Adipocyte (in vitro differentiated cells): Measurements from ENCODE around the gene HECA.
A peak's percentile ranks its signal among the peaks of the same experiment; 100 is the strongest.

Experiments
- DNase-seq: peaks from one replicate; pipeline ENCODE4 v3.0.0-alpha.2; 2015; ENCODE audit warnings: low read depth
- H3K27me3 ChIP-seq: replicated peaks from 2 replicates; pipeline ENCODE4 v1.7.0; 2013; ENCODE audit warnings: mild to moderate bottlenecking, low read length, moderate library complexity; ENCODE audit not compliant: control insufficient read depth, insufficient read depth
- H3K36me3 ChIP-seq: 2 replicates; pipeline ENCODE4 v1.7.0; 2013; ENCODE audit warnings: low read length, mild to moderate bottlenecking, moderate library complexity; ENCODE audit not compliant: control insufficient read depth, insufficient read depth, severe bottlenecking
- H3K4me1 ChIP-seq: 2 replicates; pipeline ENCODE4 v1.7.0; 2013; ENCODE audit warnings: mild to moderate bottlenecking, low read length, moderate library complexity; ENCODE audit not compliant: control insufficient read depth, insufficient read depth
- H3K4me3 ChIP-seq: 2 replicates; pipeline ENCODE4 v1.7.0; 2013; ENCODE audit warnings: mild to moderate bottlenecking, low read length, moderate library complexity
- H3K9ac ChIP-seq: 2 replicates; pipeline ENCODE4 v1.7.0; 2013; ENCODE audit warnings: mild to moderate bottlenecking, low read length, moderate library complexity
- H3K9me3 ChIP-seq: 2 replicates; pipeline ENCODE4 v1.7.0; 2013; ENCODE audit warnings: mild to moderate bottlenecking, low read length, moderate library complexity; ENCODE audit not compliant: control insufficient read depth

HECA gene

GRCh38 chr6:139134817-139135577, at the start of gene HECA:
Gene HECA (plus strand): TSS chr6:139135080. CDS start chr6:139135397, 317 bp downstream.
- peak; percentile 99 for DNase-seq
- peak within 1 kb of the TSS; percentile 94 for H3K4me3 ChIP-seq
- no peaks in the 10 kb centered on the region for H3K4me1 ChIP-seq
- H3K9me3 ChIP-seq, result no peaks in the 10 kb centered on the region
- no peaks in the 10 kb centered on the region for H3K36me3 ChIP-seq
- H3K27me3 ChIP-seq, result no peaks in the 10 kb centered on the region
- H3K9ac ChIP-seq, result peak within 1 kb of the TSS; percentile 94

DNA sequence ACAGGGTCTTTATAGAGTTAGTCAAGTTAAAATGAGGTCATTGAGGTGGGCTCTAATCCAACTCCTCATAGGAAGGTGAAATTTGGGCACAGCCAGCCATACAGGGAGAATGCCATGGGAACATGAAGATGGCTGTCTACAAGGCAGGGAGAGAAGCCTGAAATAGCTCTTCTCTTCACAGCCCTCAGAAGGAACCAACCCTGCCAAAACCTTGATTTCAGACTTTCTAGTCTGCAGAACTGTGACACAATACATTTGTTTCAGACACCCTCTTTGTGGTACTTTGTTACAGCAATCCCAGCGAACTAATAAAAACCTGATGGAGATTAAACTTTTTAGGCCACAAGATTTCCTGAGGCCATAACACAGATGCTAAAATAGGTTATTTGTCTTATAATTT, 43.1 kb upstream of the HECA start:
- H3K27me3 ChIP-seq, result no peaks in the 10 kb centered on the region
- H3K36me3 ChIP-seq, result no peaks in the 10 kb centered on the region
- H3K4me1 ChIP-seq, result no peaks in the 10 kb centered on the region
- H3K9me3 ChIP-seq, result no peaks in the 10 kb centered on the region
- peak; percentile 5 for DNase-seq
- no peak overlapping the region for H3K9ac ChIP-seq
- no peak overlapping the region for H3K4me3 ChIP-seq

- no peak overlapping the region for H3K9ac ChIP-seq
- H3K4me3 ChIP-seq, result no peak overlapping the region
- H3K9me3 ChIP-seq, result no peaks in the 10 kb centered on the region
- DNase-seq, result no peak
- no peaks in the 10 kb centered on the region for H3K4me1 ChIP-seq
- H3K36me3 ChIP-seq, result no peaks in the 10 kb centered on the region
- H3K27me3 ChIP-seq, result no peaks in the 10 kb centered on the region
Observed at GRCh38 chr6:139099984-139100383, 34.9 kb upstream of the HECA start.

GRCh38 chr6:139107051-139107450, 27.8 kb upstream of the HECA start:
- H3K4me3 ChIP-seq, result no peak overlapping the region
- no peaks in the 10 kb centered on the region for H3K36me3 ChIP-seq
- no peaks in the 10 kb centered on the region for H3K9me3 ChIP-seq
- H3K27me3 ChIP-seq, result no peaks in the 10 kb centered on the region
- H3K4me1 ChIP-seq, result no peaks in the 10 kb centered on the region
- H3K9ac ChIP-seq, result no peak overlapping the region
- no peak for DNase-seq

DNA sequence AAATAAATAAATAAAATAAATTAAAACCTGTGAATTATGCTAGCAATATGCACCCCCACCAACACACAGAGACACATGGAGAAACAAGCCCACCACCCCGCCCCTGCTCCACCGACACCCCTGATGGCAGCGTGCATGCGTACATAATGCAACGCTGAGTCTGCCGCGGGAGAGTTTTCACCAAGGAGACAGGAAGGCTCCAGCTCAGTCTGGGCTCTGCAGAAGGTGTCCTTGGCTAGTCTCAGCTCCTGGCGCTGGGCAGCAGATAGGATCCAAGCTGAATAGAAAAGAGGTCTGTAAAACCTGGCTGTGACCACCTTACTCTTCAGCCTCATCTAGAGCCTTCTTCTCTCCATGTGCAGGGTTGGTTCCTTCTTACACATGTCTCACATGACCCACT, 26.5 kb upstream of the HECA start:
- Histone ChIP-seq H3K4me3 (no peak overlapping the region), H3K4me1 (no peaks in the 10 kb centered on the region)
- DNase-seq, result no peak

GRCh38 chr6:139109558-139109957, 25.3 kb upstream of the HECA start:
- H3K9ac ChIP-seq, result no peak overlapping the region
- H3K27me3 ChIP-seq, result no peaks in the 10 kb centered on the region
- H3K4me1 ChIP-seq, result no peaks in the 10 kb centered on the region
- DNase-seq, result no peak
- H3K36me3 ChIP-seq, result no peaks in the 10 kb centered on the region
- H3K9me3 ChIP-seq, result no peaks in the 10 kb centered on the region
- no peak overlapping the region for H3K4me3 ChIP-seq

More for the DNA sequence above, 26.5 kb upstream of the HECA start:
- Histone ChIP-seq H3K9ac (no peak overlapping the region), H3K27me3 (no peaks in the 10 kb centered on the region), H3K9me3 (no peaks in the 10 kb centered on the region), H3K36me3 (no peaks in the 10 kb centered on the region)

DNA sequence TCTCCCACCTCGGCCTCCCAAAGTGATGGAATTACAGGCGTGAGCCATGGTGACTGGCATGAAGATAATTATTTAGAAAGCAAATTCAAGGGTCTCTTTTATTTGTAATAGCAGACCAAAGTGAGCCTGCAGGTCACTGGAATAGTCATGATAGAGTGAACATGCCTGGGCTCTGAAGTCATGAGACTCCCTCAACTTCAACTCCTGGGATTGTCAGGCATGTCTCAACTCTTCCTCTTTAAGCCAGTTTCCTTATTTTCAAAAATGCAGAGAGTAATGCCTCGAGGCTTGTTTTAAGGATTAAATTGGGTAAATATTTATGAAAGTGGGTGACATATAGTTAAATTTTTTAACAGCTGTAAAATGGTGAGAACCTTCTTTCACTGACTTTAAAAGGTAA, 22.7 kb upstream of the HECA start:
- no peak overlapping the region for H3K9ac ChIP-seq
- no peaks in the 10 kb centered on the region for H3K9me3 ChIP-seq
- no peak overlapping the region for H3K4me3 ChIP-seq
- no peak for DNase-seq
- no peaks in the 10 kb centered on the region for H3K27me3 ChIP-seq
- H3K4me1 ChIP-seq, result no peaks in the 10 kb centered on the region
- no peaks in the 10 kb centered on the region for H3K36me3 ChIP-seq

GRCh38 chr6:139112561-139112960, 22.3 kb upstream of the HECA start:
- Histone ChIP-seq H3K4me3 (no peak overlapping the region), H3K9me3 (no peaks in the 10 kb centered on the region), H3K36me3 (no peaks in the 10 kb centered on the region), H3K27me3 (no peaks in the 10 kb centered on the region), H3K9ac (no peak overlapping the region), H3K4me1 (no peaks in the 10 kb centered on the region)
- DNase-seq, result no peak

DNA sequence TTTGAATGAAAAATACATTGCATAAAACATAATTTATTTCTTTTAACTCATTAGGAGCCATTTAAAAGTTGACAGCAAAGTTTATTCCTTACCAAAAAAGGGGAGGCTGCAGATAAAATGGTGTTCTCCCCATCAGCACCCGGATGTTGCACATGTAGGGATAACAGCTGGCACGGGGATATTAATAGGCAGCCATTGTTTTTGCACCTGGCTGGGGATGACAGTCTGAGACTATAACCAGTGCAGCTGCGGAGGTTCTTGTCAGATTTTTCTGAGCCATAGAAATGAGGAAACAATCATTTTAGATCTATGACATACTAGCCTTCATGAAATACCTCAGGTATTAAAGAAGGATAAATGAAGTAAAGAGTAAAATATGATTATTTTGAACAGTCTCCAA, 20.1 kb upstream of the HECA start:
- no peaks in the 10 kb centered on the region for H3K27me3 ChIP-seq
- peaks cover 5% of the 10 kb centered on the region for H3K9me3 ChIP-seq
- H3K9ac ChIP-seq, result no peak overlapping the region

GRCh38 chr6:139115989-139116758, 18.7 kb upstream of the HECA start:
- Histone ChIP-seq H3K27me3 (no peaks in the 10 kb centered on the region), H3K4me1 (no peaks in the 10 kb centered on the region), H3K9ac (no peak overlapping the region), H3K9me3 (peaks cover 10% of the 10 kb centered on the region), H3K4me3 (no peak overlapping the region), H3K36me3 (no peaks in the 10 kb centered on the region)
- no peak for DNase-seq

More for the DNA sequence above, 20.1 kb upstream of the HECA start:
- no peak for DNase-seq
- H3K36me3 ChIP-seq, result no peaks in the 10 kb centered on the region
- H3K4me1 ChIP-seq, result no peaks in the 10 kb centered on the region
- no peak overlapping the region for H3K4me3 ChIP-seq

DNA sequence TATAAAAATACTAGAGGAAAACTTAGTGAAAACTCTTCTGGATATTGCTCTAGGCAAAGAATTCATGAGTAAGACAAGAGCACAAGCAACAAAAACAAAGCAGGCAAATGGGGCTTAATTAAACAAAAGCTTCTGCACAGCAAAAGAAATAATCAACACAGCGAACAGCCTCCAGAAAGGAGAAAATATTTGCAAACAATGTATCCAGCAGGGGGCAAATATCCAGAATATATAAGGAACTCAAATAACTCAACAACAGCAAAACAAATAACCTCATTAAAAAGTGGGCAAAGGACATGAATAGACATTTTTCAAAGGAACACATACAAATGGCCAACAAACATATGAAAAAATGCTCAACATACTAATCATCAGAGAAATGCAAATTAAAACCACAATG, 17.1 kb upstream of the HECA start:
- Histone ChIP-seq H3K9me3 (peaks cover 10% of the 10 kb centered on the region), H3K4me1 (no peaks in the 10 kb centered on the region), H3K27me3 (no peaks in the 10 kb centered on the region), H3K9ac (no peak overlapping the region), H3K4me3 (no peak overlapping the region), H3K36me3 (no peaks in the 10 kb centered on the region)
- peak; percentile 18 for DNase-seq
